Stimulated activated CD4-positive, alpha-beta T cell treated with anti-CD3 and anti-CD28 coated beads, TNF-alpha, amount 100 ng/mL, for 1 hour (primary cell): ENCODE results near the gene RAP1GDS1.

Experiments
- DNase-seq, 3 donors: peaks; one replicate each; pipeline ENCODE4 v3.0.0-alpha.2; 2020; ENCODE audit warnings: low read depth in 3 of 3, low spot score in 1 of 3

The RAP1GDS1 gene

DNA sequence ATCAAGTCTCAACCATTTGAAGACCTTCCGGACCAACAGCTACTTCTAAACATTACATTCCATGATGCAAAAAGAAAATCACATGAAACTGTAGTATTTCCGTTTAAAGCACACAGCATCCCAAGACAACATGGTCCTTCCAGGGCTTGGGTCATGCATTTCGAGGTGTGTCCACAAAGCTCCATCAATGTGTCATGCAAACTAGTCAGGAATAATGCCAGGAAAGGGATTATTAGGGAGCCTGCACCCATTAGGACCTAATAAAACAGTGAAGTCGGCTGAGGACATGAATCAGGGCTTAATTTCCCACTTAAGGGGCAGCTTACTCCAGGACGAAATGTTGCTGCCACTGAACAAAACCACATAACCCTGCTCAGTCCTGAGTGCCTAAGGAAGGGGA lies 219.4 kb downstream of the RAP1GDS1 start:
- DNase-seq = no peak

- no peak for DNase-seq
Observed at GRCh38 chr4:98481167-98481566, 220.0 kb downstream of the RAP1GDS1 start.

- no peak for DNase-seq
Observed at GRCh38 chr4:98482503-98482846, 221.3 kb downstream of the RAP1GDS1 start.

GRCh38 chr4:98482847-98483806 lies 221.9 kb downstream of the RAP1GDS1 start:
- no peak for DNase-seq

DNA sequence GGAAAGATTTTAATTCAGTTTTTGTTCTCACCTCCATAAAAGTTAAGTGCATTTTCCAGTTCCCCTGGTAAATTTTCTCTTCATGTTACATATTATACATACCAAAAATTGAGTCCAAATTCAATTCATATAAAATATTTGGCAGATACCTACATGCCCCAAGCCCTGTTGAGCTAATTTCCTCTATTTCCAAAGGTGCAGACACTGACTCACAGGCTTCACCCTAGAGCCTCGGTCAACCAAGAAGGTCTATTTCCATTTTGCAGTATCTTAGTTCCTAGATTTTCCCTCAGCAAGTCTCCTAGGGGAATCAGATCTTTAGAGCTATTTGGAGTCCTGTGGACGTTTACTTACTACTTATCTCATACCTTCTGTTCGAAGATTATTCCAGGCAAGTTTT lies 222.8 kb downstream of the RAP1GDS1 start:
- no peak for DNase-seq

GRCh38 chr4:98485816-98486345 lies 224.7 kb downstream of the RAP1GDS1 start:
- no peak for DNase-seq

- DNase-seq = no peak
Observed at GRCh38 chr4:98490251-98490650, 229.1 kb downstream of the RAP1GDS1 start.

- no peak for DNase-seq
Observed at GRCh38 chr4:98491899-98492559, 230.8 kb downstream of the RAP1GDS1 start.

DNA sequence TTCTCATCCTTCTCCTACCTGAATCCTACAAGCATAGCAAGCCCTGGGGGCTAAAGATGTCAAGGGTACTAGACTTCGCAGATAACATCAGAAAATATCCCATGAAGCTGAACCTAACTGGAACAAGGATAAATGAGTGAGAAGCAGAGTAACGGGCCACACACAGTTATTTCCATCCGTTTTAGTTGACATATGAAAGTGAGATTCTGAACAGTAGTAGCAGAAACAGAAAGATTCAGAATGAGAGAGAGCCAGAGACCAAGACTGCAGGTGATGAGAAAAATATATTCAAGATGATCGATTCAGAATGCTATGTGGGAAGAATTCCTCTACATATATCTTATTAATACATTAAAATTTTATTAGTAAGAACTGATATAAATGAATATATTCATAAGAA lies 232.1 kb downstream of the RAP1GDS1 start:
- no peak for DNase-seq
